Inflammatory macrophage treated with lipopolysaccharide for 4 hours (primary cell): ENCODE data around the gene TEK.
A peak's percentile ranks its signal among the peaks of the same experiment; 100 is the strongest.

ENCODE experiments used
- DNase-seq: peaks from one replicate; pipeline ENCODE4 v3.0.0-alpha.2; 2020

The TEK gene

GRCh38 chr9:27248702-27249101 lies 139.7 kb downstream of the TEK start:
- DNase-seq, result no peak

DNA sequence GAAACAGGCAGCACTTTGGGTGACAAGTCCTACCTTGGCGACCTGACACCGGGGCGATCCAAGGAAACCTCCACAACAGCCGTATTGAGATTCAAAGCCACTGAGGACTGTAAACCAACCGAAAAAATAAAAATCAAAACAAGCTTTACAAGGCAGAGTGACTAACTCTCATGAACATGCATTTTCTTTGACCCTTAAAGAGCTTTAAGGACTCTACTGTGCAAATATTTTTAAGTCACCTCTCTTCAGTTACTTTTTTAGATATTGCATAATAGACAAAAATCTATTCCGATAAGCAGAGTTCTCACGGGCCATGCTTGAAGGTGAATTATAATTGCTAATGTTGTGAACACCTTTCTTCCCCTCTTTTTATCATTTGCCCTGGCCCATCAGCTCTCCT lies 149.6 kb downstream of the TEK start:
- DNase-seq, result no peak

- DNase-seq, result no peak
These were observed 151.9 kb downstream of the TEK start for GRCh38 chr9:27260789-27261516.

DNA sequence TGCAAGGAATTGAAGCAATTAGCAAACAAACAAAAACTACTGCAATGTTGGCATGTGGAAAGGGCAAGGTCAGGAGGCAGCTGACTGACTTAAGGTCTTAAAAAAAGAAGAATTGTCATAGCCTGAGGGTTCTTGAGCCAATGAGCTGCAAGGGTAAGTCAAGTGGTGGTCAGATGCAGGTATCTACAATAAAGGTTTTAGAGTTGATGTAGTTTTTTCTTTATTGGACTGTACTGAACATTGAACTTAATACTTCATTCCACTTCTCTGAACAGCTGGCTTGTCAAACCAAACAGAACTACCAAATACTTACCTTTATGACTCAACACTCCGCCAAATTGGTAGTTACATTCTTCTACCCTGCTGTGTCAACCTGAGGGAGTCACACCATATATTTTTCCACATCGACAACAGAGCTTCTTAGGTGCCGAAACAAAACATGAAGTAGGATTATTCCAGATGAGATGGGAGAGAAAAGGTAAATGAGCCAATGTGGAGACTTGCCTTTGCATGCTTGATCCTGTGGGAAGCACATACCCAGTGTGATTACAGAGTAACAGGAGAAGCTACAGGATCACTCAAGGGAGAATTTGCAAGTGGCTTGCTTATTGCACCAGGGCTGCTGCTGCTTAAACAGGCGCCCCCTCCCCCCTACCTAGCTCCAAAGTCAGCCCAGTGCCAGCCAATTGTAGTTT lies 152.6 kb downstream of the TEK start:
- DNase-seq, result no peak

- DNase-seq, result no peak
These were observed 163.1 kb downstream of the TEK start for GRCh38 chr9:27272103-27272502.

- no peak for DNase-seq
These were observed 164.2 kb downstream of the TEK start for GRCh38 chr9:27273186-27273585.

DNA sequence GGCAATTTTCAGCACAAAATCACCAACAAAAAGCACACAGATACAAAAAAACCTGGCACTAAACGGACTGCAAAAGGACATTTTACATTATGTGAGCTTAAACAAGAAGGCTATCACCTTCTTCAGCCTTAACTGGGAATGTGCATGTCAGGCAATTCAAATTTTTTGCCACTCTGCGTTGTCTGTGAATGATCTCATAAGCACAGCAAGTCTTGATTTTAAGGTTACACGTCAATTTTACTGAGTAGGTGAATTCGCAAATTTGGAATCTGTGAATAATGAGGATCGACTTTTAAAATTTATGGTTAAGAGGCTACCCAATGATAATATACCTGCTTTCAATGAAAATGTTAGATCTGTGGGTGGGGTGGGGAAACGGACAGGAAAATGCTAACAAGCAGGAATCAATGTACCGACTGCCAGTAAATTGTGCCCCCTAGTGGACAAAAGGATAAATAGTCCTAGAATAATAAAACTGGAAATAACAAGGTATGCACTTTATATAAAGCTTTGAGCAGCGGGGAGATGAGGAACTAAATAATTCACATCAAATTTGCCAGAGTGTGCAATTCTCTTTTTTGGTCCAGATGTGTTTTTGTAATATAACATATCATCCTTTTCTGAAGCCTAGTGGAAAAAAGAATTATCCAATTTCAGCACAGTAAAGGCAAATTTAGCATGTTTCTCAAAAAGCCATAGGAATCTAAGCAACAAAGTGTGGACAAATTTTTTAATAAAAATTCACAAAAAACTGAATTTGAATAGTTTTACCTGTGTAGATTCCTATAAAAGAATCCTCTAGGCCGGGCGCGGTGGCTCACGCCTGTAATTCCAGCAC lies 167.4 kb downstream of the TEK start:
- peak; percentile 50 for DNase-seq

GRCh38 chr9:27278374-27278773 lies 169.3 kb downstream of the TEK start:
- DNase-seq, result no peak

DNA sequence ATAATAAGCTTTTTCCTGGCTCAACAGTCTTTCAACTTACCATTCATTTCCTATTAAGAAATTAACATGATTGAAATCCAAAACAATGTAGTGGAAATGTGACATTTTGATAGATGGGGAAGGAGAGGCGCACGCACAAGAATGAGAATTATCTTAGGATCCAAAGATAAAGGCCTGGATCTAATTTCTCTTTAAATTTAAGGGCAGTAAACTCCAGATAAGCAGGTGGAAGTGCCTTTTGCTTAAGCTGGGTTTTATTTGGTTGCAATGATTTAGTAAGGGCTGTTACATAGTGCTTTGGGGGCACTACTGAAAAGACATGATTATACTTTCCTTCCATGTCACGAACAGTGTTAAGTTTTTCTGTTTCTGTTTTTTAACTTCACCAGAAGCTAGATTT lies 170.6 kb downstream of the TEK start:
- no peak for DNase-seq
